HG03460 (cell line): ENCODE results near the gene SYNJ2BP.

Experiments
- ATAC-seq: cut with Tn5 transposase; IDR thresholded peaks from one replicate; pipeline ENCODE4 v1.9.1; 2021; ENCODE audit not compliant: unreplicated experiment

The SYNJ2BP gene

DNA sequence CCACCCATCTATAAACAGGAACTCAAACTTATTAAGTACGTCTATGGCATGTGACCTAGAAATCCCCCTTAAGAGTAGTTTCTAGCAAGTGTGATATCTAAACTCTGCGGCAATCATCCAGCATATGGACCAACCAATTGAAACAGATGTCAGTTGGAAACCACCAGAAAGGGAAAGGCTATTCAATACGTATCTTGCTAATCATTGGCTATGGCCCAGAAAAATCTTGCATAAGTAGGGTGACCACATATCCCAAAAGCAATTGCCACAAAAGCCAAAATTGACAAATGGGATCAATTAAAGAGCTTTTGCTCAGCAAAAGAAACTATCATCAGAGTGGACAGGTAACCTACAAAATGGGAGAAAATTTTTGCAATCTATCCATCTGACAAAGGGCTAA is 24.2 kb downstream of the SYNJ2BP start:
- no peak for ATAC-seq

DNA sequence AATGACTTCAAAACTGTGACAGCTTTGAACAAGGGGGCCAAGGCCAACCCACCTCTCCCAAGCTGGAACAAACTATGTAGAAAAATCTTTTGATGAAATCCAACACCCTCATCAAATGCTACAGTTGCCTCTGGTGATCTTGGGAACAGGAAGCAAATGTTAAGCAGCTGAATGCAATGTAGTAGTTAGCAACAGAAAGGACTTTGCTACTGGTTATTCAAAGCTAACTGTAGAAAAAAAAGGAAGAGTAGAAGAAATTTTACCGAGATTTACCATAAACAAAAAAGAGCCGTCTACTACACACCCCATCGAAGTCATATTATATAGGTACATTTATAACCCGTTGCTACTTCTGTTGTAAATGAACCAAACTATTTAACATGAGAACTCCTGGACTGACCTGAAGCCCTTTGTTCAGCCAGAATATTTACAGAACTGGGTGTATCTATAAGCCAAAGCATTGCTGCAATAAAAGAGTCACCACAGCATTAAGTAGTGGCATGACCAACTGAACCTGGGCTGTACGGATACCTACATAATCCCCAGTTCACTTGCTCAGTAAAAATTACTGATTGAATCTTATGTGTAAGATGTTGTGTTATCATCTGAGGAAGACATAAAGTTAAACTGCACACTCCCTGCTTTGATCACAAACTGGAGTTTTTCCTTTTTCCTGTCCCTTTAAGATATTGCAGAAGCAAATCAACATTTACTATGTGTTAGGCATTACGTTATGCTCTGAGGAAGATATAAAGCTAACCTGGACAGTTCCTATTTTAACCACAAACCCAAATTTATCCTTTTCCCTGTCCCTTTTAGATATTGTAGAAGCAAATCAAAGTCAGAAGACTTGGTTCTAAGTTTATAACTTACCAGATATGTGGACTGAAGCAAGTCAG is 25.1 kb downstream of the SYNJ2BP start:
- no peak for ATAC-seq

DNA sequence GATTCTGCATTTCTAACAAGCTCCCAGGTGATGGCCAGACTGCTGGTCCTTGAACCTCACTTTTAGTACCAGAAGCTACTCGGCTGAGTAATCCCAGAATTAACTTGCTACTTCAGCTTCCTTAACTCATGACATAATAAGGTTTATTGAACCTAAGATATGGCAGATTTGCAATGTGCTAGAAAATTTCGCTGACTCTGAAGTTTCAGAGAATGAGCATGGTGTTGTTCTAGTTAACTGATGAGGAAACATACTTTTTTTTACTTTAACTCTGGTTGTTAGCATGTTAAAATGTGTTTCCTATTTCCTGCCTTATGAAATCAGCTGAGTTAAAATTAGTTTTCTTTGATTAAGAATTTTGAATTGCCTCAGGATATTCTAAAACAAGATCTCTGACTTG is 34.4 kb downstream of the SYNJ2BP start:
- ATAC-seq, result no peak

DNA sequence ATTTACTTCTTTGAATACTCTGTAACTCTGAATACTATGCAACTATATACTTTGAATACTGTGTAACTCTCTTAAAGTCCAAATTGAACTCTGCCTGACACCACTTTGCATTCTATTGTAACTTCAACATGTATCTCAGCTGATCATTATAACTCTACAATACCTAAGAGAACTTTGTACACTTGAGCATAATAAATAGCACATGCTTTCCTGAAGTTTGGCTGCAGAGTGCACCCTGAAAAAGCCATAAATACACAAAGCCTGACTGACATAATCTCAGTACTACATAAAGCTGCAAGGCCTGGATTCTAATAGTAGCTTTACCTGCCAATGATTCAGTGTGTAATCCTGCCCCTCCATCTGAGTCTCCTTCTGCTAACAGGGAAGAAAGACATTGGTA is 36.1 kb downstream of the SYNJ2BP start:
- no peak for ATAC-seq

DNA sequence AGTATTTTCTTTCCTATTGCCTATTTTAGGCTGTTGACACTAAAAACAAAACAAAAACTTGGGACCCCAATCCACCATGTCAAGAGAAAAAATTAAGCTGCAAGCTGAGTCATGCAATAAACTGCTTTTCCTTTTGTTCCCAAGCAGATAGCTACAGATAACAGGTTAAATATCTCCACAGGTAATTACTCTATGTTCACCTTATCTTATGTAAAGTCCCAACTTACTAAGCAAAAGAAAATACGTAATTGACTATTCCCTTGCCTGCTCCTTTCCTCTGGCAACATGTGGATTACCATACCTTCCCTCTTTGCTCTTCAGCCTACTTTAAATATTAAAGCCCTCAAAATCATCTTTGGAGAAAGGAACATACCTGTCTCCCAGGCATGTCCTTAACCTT is 38.2 kb downstream of the SYNJ2BP start:
- ATAC-seq, result no peak
